ENCODE results near the gene GPHB5. TPM values are rescaled to one million over a fixed set of nuclear protein-coding genes. Genes with fewer than 3 reads are reported as not detected.

The GPHB5 gene
- total and polyA plus RNA-seq, 8 donors: not detected

DNA sequence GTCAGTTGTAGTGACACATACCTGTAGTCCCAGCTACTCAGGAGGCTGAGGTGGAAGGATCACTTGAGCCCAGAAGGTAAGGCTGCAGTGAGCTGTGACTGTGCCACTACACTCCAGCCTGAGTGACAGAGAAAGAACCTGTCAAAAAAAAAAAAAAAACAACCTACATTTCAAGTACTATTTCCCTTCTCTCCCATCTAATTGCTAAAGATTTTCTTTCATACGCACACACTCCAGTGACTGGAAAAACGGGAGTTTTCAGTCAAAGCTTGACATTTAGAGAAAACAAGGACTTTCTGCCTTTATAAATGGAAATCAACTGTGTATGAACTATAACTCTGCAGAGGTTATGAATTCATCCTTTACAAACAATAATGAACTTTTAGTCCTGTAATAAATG is 25.9 kb downstream of the GPHB5 start:
- TF ChIP-seq, protein P1, sequence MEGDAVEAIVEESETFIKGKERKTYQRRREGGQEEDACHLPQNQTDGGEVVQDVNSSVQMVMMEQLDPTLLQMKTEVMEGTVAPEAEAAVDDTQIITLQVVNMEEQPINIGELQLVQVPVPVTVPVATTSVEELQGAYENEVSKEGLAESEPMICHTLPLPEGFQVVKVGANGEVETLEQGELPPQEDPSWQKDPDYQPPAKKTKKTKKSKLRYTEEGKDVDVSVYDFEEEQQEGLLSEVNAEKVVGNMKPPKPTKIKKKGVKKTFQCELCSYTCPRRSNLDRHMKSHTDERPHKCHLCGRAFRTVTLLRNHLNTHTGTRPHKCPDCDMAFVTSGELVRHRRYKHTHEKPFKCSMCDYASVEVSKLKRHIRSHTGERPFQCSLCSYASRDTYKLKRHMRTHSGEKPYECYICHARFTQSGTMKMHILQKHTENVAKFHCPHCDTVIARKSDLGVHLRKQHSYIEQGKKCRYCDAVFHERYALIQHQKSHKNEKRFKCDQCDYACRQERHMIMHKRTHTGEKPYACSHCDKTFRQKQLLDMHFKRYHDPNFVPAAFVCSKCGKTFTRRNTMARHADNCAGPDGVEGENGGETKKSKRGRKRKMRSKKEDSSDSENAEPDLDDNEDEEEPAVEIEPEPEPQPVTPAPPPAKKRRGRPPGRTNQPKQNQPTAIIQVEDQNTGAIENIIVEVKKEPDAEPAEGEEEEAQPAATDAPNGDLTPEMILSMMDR (IDR thresholded peaks at IDR 0.05): no peak
- TF ChIP-seq POLR2A (IDR thresholded peaks at IDR 0.05): no peak
- TF ChIP-seq EP300 (IDR thresholded peaks at IDR 0.05): no peak
- TF ChIP-seq POLR2AphosphoS5 (IDR thresholded peaks at IDR 0.05): no peak
- Histone ChIP-seq H3K36me3 (peaks cover 0 to 20% (median 13%) of the 10 kb centered on the region in 4 donors), H3K4me1 (no peaks in the 10 kb centered on the region), H3K27me3 (no peaks in the 10 kb centered on the region), H3K27ac (no peak overlapping the region), H3K4me3 (no peak overlapping the region), H3K9me3 (no peaks in the 10 kb centered on the region)
- intact Hi-C loops (cut with DNase I; ENCODE audit: low total_unique reads): no loop called here
- WGBS, 5 donors: 78 to 87% (median 83%) methylated on average over 2 of the region's 2 CpGs
- DNase-seq: no peak

DNA sequence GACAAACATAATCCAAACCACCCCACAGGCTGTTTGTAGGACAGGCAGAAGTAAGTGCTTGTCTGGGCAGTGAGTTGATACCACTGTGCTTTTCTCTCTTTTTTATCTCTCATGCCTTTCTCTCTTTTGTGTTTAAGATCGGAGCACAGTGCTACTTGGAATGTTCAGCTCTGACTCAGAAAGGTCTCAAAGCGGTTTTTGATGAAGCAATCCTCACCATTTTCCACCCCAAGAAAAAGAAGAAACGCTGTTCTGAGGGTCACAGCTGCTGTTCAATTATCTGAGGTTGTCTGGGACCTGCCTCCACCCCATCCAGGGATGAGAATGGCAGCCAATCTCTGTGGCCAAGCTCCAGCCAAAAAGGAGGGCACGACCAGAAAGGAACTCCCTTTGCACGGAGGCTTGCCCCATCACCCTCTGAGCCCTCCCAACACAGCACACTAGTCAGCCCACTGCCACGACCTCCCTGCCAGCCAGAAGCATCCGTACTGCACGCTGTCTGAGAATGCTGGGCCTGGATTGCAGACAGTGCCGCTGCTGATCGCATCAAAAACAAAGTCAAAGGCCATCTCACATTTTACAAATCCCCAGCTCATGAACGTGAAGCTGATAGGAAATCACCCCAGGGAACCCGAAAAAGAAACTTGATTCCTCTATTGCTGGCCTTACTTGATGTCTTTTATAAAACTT is 27.8 kb downstream of the GPHB5 start:
- Histone ChIP-seq H3K4me1 (peaks cover 0 to 4% (median 0%) of the 10 kb centered on the region in 4 donors), H3K4me3 (no peak overlapping the region), H3K27me3 (no peaks in the 10 kb centered on the region), H3K36me3 (peaks cover 0 to 20% (median 15%) of the 10 kb centered on the region in 4 donors), H3K9me3 (no peaks in the 10 kb centered on the region), H3K27ac (no peak overlapping the region)
- intact Hi-C loops (cut with DNase I; ENCODE audit: low total_unique reads): no loop called here
- TF ChIP-seq, protein P1 (IDR thresholded peaks at IDR 0.05): no peak
- TF ChIP-seq POLR2AphosphoS5 (IDR thresholded peaks at IDR 0.05) (no peak), POLR2A (IDR thresholded peaks at IDR 0.05) (no peak)
- WGBS, 5 donors: 73 to 87% (median 80%) methylated on average over 12 of the region's 12 CpGs
- DNase-seq: no peak

DNA sequence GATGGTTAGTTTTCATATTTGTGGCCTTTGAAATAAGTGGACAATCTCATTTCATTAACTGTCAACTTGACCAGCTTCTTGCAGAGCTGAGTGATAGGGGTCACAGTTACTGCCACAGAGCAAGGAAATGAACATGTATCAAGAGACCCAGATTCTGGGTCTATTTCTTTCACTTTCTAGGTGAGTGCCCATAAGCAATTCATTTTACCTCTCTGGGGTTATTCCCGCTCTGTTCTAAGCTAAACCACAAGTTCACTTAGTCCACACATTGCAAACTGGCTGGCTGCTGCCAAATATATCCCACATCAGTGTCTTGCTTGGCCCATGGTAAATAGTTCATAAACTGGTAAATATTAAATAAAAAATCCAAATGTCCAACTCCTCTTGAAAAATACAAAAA is 29.9 kb downstream of the GPHB5 start:
- intact Hi-C loops (cut with DNase I; ENCODE audit: low total_unique reads): no loop called here
- DNase-seq: no peak
- peaks cover 0 to 23% (median under 1%) of the 10 kb centered on the region in 4 donors for H3K4me1 ChIP-seq
- no peak overlapping the region for H3K27ac ChIP-seq
- H3K27me3 ChIP-seq: no peaks in the 10 kb centered on the region
- no peak overlapping the region for H3K4me3 ChIP-seq
- no peak for TF ChIP-seq POLR2A (IDR thresholded peaks at IDR 0.05)
- TF ChIP-seq, protein P1 (IDR thresholded peaks at IDR 0.05): no peak
- no peak for TF ChIP-seq POLR2AphosphoS5 (IDR thresholded peaks at IDR 0.05)
- no peak for TF ChIP-seq EP300 (IDR thresholded peaks at IDR 0.05)
- H3K36me3 ChIP-seq: peaks cover 0 to 20% (median 15%) of the 10 kb centered on the region in 4 donors
- H3K9me3 ChIP-seq: no peaks in the 10 kb centered on the region
- WGBS, 5 donors: 80 to 100% (median 91%) methylated on average over 1 of the region's 1 CpG

DNA sequence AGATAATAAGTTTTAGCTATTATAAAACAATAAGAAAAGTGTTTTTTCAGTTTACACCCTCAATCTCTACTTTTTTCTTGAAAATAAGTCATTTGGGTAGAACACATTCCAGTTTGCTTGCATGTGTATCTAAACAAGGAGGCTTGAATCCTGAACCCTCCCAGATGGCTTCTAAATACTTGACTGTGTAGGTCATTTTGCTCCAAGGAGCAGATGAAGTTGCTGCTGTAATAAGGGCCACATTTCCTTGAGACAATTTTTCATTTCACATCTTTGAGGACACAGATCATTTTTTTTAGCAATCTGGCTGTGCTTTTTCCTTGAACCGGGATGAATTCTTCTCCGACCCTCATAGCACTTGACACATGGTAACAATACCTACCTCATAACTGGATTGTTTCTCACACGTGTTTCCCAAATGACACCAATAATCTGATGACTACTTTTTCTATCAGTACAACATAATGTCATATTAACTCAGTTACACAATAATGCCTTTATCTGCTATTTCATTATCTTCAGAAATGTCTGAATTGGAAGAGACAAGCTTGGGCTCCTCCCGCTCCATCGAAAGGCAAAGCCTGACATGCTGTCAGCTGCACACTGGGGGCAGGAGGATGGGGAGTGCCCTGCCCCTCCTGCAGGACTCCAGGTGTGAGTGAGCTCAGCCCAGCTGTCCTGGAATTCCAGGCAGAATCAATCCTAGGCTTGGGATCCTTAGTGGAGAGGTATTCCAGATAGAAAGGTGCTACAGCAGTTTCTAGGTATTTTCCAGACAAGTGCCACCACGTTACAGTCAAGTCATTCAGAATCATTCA is 30.9 kb downstream of the GPHB5 start:
- H3K4me1 ChIP-seq: peaks cover 0 to 23% (median 6%) of the 10 kb centered on the region in 4 donors
- no peaks in the 10 kb centered on the region for H3K9me3 ChIP-seq
- intact Hi-C loops (cut with DNase I; ENCODE audit: low total_unique reads): no loop called here
- peaks cover 0 to 19% (median 15%) of the 10 kb centered on the region in 4 donors for H3K36me3 ChIP-seq
- TF ChIP-seq EP300 (IDR thresholded peaks at IDR 0.05) (no peak), POLR2A (IDR thresholded peaks at IDR 0.05) (no peak), POLR2AphosphoS5 (IDR thresholded peaks at IDR 0.05) (no peak)
- TF ChIP-seq, protein P1 (IDR thresholded peaks at IDR 0.05): no peak
- H3K27me3 ChIP-seq: no peaks in the 10 kb centered on the region
- H3K4me3 ChIP-seq: no peak overlapping the region
- no peak for DNase-seq
- peak overlapping the region in 1 of 5 donors; percentile 14 for H3K27ac ChIP-seq
- 77 to 84% (median 80%) methylated on average over 6 of the region's 6 CpGs for WGBS, 5 donors

Data from stomach (tissue), 9 donors.